Renal cortex interstitium (tissue), 11 donors: ENCODE data around the gene SNAPC4. TPM values are rescaled to one million over a fixed set of nuclear protein-coding genes. Genes with fewer than 3 reads are reported as not detected.

ENCODE experiments used
- DNase-seq, 11 donors: peaks; one replicate each; pipeline ENCODE4 v3.0.0-alpha.2; 2013; ENCODE audit warnings: low read depth in 9 of 11, low spot score in 4 of 11; ENCODE audit errors: extremely low read depth in 1 of 11
- polyA plus RNA-seq, 3 donors: library from polyadenylated mRNA; unstranded; fragments of 120-200 nt; gene quantifications; one replicate each; pipeline ENCODE4 v1.2.1, GENCODE V29; 2013; ENCODE audit not compliant: insufficient read length in 3 of 3

SNAPC4 gene
- polyA plus RNA-seq, 3 donors = 10.0 to 14.8 (median 13.6) TPM

GRCh38 chr9:136395345-136396218 is 4.4 kb downstream of the SNAPC4 start:
- DNase-seq = no peak

DNA sequence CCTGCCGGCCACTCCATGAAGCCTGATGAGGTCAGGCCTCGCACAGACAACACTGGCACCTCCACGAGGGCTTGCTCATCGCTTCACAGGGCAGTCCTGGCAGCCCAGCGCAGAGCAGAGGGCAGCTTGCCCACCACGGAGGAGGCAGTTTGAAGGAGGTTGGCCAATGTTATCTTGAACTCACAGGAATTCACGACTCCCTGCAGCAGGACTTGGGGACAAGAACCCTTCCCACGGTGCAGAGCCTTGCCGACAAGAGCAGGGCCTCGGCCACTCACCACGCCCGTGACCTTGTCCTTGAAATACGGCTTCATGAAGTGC is 5.0 kb downstream of the SNAPC4 start:
- DNase-seq = no peak

GRCh38 chr9:136394312-136395019 is 5.5 kb downstream of the SNAPC4 start:
- no peak for DNase-seq

GRCh38 chr9:136393531-136393930 is 6.4 kb downstream of the SNAPC4 start:
- DNase-seq = no peak

- DNase-seq = no peak
These were observed 7.2 kb downstream of the SNAPC4 start for GRCh38 chr9:136392538-136393449.

DNA sequence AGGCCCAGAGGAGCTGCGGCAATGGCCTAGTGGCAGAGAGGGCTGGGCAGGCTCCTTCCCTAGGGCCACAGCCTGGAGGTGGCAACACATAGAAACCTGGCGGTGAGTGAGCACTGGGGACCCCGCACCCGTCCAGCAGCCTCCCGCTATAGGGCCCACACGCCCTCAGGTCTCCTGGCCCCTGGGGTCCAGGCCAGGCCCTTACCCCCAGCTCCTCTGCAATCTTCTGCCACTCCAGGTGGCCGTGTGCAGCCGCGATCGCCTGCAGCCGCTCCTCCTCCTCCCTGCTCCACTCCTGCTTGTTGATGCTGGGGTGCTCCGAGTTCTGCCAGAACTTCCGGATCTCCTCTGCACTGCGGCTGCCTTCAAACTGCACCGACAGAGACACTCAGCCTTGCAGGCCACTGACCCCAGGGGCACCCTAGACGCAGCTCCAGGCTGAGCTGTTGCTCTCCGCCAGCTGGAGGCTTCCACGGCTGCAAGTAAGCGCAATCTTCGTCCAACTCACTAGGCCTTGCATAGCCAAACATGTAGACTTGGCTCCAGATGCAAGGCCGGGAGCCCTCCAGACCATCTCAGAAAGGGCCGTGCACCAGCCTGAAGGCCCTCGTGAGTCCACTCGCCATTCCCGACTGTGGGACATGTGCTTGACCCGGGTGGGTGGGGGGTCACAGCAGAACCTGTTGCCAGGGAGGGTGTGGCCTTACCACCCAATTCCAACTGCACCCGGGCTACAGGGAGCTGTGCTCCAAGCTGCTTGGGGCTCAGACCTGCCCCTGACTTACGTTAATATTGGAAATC is 8.0 kb downstream of the SNAPC4 start:
- DNase-seq = no peak

DNA sequence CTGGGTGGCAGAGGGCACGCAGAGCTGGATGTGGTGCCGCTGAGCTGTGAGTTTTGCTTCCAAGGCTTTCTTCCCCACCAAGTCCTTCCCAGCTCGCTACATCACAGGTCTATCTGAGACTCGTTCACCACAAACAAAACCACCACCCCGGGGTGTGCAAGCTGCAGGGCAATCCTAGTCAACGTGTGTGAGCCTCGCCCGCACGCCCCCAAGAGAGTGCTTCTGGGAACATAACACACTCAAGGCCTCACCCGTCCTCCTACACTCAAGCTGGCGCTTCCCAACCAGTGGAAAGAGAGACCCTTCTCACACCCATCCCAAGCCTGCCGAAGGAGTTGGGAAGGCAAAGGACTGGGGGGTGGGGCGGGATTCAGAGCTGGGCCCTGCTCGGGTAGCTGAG is 10.6 kb downstream of the SNAPC4 start:
- no peak for DNase-seq

- no peak for DNase-seq
These were observed 12.8 kb downstream of the SNAPC4 start for GRCh38 chr9:136387217-136387616.

- DNase-seq = no peak
These were observed 14.0 kb downstream of the SNAPC4 start for GRCh38 chr9:136386018-136386417.

DNA sequence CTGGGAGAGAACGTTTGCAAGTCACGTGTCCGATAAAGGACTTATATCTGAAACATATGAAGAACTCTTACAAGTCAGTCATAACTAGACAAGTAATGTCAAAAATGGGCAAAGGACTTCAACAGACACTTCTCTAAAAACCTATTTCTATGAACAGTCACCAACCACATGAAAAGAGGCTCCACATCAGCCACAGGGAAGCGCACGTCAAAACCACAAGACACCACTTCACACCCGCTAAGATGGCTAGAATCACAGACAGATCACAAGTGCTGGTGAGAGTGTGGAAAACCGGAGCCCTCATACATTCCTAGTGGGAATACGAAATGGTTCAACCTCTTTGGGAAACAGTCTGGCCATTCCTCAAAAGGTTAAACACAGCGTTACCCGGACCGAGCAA is 15.0 kb downstream of the SNAPC4 start:
- no peak for DNase-seq

GRCh38 chr9:136383436-136383835 is 16.5 kb downstream of the SNAPC4 start:
- no peak for DNase-seq

GRCh38 chr9:136381966-136382513 is 17.9 kb downstream of the SNAPC4 start:
- no peak for DNase-seq

GRCh38 chr9:136381311-136381710 is 18.7 kb downstream of the SNAPC4 start:
- DNase-seq = no peak

GRCh38 chr9:136380381-136380780 is 19.6 kb downstream of the SNAPC4 start:
- no peak for DNase-seq

DNA sequence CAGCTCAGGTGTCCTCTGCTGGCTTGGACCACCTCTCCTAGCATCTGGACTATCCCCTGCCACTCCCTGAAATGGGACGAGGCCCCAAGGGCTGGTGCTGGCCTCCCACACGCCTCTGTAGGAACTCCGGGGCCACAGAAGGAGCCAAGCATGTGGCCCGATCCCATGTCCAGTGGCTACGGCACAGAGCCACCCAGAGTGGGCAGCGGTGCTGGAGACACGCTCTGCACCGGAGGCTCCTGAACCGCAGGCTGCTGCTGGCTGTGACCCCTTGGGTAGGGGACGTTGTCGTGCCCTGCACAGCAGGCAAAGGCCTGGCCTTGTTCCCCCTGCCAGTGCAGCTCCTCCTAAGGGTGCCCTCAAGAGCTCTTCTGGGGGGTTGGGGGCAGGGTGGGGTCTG is 20.1 kb downstream of the SNAPC4 start:
- DNase-seq = no peak

GRCh38 chr9:136379401-136379800 is 20.6 kb downstream of the SNAPC4 start:
- DNase-seq = no peak

GRCh38 chr9:136379003-136379287 is 21.0 kb downstream of the SNAPC4 start:
- DNase-seq = no peak

GRCh38 chr9:136378170-136379002 is 21.6 kb downstream of the SNAPC4 start:
- DNase-seq = no peak
